ENCODE measurements around the gene COX6A1.

The COX6A1 gene

DNA sequence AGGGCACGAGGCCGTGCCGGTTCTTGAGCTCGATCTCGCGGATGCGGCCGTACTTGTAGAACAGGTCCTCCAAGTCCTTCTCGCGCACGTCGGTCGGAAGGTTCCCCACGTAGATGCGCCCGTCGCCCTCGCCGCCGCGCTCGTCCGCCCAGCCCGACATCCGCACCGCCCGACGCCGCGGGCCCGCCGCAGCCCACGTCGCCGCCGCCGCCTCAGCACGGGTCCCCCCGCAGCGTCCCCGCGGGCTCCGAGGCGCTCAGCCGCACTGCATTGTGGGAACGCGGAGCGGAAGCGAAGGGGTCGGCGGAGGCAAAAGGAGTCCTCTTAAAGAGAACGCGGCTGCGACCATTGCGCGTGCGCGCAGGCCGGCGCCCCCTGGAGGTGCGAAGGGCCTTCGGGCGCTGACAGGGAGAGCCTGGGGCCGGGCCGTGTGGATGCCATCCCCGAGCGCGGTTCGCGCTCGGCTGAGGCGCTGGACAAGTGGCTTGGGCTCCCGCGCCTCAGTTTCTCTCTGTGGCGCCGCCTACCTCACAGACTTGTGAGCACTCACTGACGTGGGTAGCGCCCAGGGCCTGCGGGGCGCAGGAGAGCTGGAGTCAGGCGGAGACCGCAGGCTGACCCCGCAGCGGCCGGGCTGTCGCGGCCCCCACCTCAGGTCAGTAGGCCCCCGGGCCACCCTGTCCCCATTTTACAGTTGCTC, 31.7 kb downstream of the COX6A1 start, which contains the start of gene SRSF9:
Gene SRSF9, minus strand, starts transcription at position 299 of the 700 bp plus-strand sequence. Its CDS starts 139 bp downstream, at position 160.
- under 1% methylated on average over 88 of the region's 88 CpGs for WGBS

DNA sequence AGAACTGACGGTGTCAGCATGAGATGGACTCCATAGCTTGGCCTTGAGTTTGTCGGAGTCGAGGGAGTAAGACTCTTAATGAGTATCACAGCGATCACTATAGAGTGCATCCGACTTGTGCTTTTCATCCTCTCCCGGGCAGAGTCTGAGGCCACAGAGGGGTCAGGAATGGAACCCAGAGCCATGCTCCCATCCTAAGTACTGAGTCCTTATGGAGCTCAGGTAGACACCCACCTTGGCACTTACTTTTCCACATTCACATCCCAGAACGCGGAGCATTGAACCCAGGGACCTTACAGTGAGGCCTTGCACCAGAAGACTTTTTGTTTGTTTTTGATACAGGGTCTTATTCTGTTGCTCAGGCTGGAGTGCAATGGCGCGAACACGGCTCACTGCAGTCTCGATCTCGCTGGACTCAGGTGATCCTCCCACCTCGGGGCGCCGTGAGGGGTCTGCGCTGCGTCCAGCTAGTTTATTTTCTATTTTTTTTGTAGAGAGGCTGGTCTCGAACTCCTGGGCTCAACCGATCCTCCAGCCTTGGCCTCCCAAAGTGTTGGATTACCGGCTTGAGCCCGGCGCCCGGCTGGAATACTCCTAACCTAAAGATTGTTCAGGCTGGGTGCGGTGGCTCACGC, 32.4 kb downstream of the COX6A1 start:
- H3K27me3 ChIP-seq (ENCODE audit: insufficient read depth, low read length) = no peaks in the 10 kb centered on the region
- 71% methylated on average over 26 of the region's 26 CpGs for WGBS
- H3K27ac ChIP-seq (ENCODE audit: low read depth, low read length) = peak overlapping the region; percentile 99; the same call in 1 of the 2 replicates
- peaks cover 24% of the 10 kb centered on the region for H3K36me3 ChIP-seq (ENCODE audit: insufficient read depth, low read length)
- peak overlapping the region; percentile 83 for H3K4me3 ChIP-seq (ENCODE audit: low read length)
- H3K9me3 ChIP-seq (ENCODE audit: insufficient read depth, low read depth, low read length) = no peaks in the 10 kb centered on the region
- H3K9ac ChIP-seq (ENCODE audit: low read depth, low read length) = peak overlapping the region; percentile 99
- peaks cover 10% of the 10 kb centered on the region; the same call in 1 of the 2 replicates for H3K4me1 ChIP-seq (ENCODE audit: insufficient read depth, low read length)

More for the DNA sequence above, 31.7 kb downstream of the COX6A1 start, which contains the start of gene SRSF9:
- H3K4me3 ChIP-seq (ENCODE audit: low read length) = peak within 1 kb of the TSS; percentile 83
- H3K36me3 ChIP-seq (ENCODE audit: insufficient read depth, low read length) = peaks cover 31% of the 10 kb centered on the region
- peak within 1 kb of the TSS; percentile 99 for H3K27ac ChIP-seq (ENCODE audit: low read depth, low read length)
- peak within 1 kb of the TSS; percentile 99 for H3K9ac ChIP-seq (ENCODE audit: low read depth, low read length)
- H3K4me1 ChIP-seq (ENCODE audit: insufficient read depth, low read length) = peaks cover 5% of the 10 kb centered on the region; the same call in 1 of the 2 replicates
- no peaks in the 10 kb centered on the region for H3K9me3 ChIP-seq (ENCODE audit: insufficient read depth, low read depth, low read length)
- H3K27me3 ChIP-seq (ENCODE audit: insufficient read depth, low read length) = no peaks in the 10 kb centered on the region

DNA sequence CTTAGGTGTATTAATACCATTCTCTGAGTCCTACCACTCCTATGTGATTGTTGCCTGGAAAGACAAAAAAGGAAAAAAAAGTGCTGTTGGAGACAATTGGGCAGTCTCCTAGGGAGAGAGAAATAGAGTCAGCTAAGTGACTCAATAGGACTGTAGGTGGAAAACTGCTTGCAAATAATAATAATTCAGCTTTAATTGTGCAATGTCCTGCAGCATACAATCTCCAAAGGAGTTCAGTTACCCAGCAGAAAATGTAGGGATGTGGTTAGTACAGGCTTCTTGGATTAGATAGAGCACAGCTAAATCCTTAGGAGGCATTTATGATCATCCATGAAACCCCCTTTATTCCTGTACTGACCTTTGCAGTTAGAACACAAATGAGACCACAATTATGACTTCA, 34.6 kb downstream of the COX6A1 start:
- no peak overlapping the region for H3K4me3 ChIP-seq (ENCODE audit: low read length)
- H3K9me3 ChIP-seq (ENCODE audit: insufficient read depth, low read depth, low read length) = no peaks in the 10 kb centered on the region
- no peak overlapping the region for H3K9ac ChIP-seq (ENCODE audit: low read depth, low read length)
- peaks cover 6% of the 10 kb centered on the region; the same call in 1 of the 2 replicates for H3K4me1 ChIP-seq (ENCODE audit: insufficient read depth, low read length)
- H3K27me3 ChIP-seq (ENCODE audit: insufficient read depth, low read length) = no peaks in the 10 kb centered on the region
- peaks cover 2% of the 10 kb centered on the region; the same call in 1 of the 2 replicates for H3K36me3 ChIP-seq (ENCODE audit: insufficient read depth, low read length)
- H3K27ac ChIP-seq (ENCODE audit: low read depth, low read length) = no peak overlapping the region

DNA sequence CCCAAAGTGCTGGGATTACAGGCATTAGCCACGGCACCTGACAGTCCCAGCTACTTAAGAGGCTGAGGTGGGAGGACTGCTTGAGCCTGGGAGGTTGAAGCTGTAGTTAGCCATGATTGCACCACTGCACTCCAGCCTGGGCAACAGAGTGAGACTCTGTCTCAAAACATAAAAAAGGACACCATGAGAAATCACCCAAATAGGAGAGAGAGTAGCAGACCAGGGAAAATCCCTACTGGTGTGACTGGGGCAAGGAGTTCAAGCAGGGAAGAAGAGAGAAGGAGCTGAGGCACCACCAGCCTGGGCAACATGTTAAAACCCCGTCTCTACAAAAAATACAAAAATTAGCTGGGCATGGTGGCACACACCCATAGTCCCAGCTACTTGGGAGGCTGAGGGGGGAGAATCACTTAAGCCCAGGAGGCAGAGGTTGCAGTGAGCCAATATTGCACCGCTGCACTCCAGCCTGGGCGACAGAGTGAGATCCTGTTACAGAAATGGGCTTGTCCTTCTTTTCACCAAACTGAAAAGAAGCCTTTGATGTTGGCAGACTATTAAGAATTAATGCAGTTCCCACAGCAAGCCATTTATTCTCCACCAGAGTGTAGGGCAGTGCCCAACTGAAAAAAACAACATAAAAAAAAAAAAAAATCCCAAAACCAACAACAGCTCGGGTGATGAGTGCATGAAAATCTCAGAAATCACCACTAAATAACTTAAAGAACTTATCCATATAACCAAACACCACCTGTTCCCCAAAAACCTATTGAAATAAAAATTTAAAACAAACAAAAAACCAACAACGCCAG, 36.1 kb downstream of the COX6A1 start:
- peaks cover 6% of the 10 kb centered on the region; the same call in 1 of the 2 replicates for H3K4me1 ChIP-seq (ENCODE audit: insufficient read depth, low read length)
- H3K27me3 ChIP-seq (ENCODE audit: insufficient read depth, low read length) = no peaks in the 10 kb centered on the region
- no peak overlapping the region for H3K27ac ChIP-seq (ENCODE audit: low read depth, low read length)

DNA sequence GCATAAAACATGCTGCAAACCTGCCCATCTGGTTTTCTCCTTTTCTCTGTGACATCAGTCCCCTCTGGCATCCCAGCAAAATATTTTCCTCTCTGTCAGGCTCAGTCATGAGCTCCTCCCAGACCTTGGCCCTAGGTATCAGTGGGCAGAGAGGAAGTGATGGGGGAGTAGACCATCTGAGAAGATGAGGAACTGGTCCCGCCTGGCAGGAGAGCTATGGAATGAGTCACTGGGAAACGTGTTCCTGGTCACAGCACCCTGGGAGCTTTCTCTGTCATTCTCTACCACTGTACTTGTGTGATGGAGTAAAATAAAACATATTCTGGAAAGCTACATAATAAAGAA, 36.7 kb downstream of the COX6A1 start:
- H3K9me3 ChIP-seq (ENCODE audit: insufficient read depth, low read depth, low read length) = no peaks in the 10 kb centered on the region
- no peaks in the 10 kb centered on the region for H3K36me3 ChIP-seq (ENCODE audit: insufficient read depth, low read length)
- 33% methylated on average over 2 of the region's 2 CpGs for WGBS
- no peak overlapping the region for H3K9ac ChIP-seq (ENCODE audit: low read depth, low read length)
- peaks cover 6% of the 10 kb centered on the region; the same call in 1 of the 2 replicates for H3K4me1 ChIP-seq (ENCODE audit: insufficient read depth, low read length)
- H3K4me3 ChIP-seq (ENCODE audit: low read length) = no peak overlapping the region
- no peaks in the 10 kb centered on the region for H3K27me3 ChIP-seq (ENCODE audit: insufficient read depth, low read length)
- H3K27ac ChIP-seq (ENCODE audit: low read depth, low read length) = no peak overlapping the region

More for the DNA sequence above, 36.1 kb downstream of the COX6A1 start:
- no peak overlapping the region for H3K4me3 ChIP-seq (ENCODE audit: low read length)
- no peak overlapping the region for H3K9ac ChIP-seq (ENCODE audit: low read depth, low read length)
- H3K9me3 ChIP-seq (ENCODE audit: insufficient read depth, low read depth, low read length) = no peaks in the 10 kb centered on the region
- H3K36me3 ChIP-seq (ENCODE audit: insufficient read depth, low read length) = no peaks in the 10 kb centered on the region
- WGBS = 87% methylated on average over 6 of the region's 6 CpGs

DNA sequence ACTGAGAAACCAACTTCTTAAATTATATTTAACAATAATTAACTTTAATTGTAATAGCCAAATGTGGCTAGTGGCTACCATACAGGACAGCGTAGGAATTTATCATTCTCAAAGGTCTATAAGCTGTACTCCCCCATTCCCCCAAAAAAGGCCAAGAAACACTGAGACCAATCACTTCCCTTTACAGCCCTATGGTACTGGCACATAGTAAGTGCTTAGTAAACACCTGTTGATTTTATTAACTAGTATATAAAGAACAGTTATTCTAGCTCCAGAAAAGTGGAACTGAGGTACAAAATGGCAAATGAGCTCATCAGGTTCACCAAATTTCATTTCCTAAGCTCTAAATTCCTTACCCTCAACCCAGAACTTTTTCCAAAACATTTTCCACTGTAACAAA, 37.7 kb downstream of the COX6A1 start:
- Histone ChIP-seq H3K36me3 (ENCODE audit: insufficient read depth, low read length) (no peaks in the 10 kb centered on the region), H3K27me3 (ENCODE audit: insufficient read depth, low read length) (no peaks in the 10 kb centered on the region), H3K9me3 (ENCODE audit: insufficient read depth, low read depth, low read length) (no peaks in the 10 kb centered on the region), H3K27ac (ENCODE audit: low read depth, low read length) (no peak overlapping the region), H3K9ac (ENCODE audit: low read depth, low read length) (no peak overlapping the region), H3K4me3 (ENCODE audit: low read length) (no peak overlapping the region), H3K4me1 (ENCODE audit: insufficient read depth, low read length) (peaks cover 6% of the 10 kb centered on the region; the same call in 1 of the 2 replicates)
- whole genome bisulfite sequencing = 100% methylated on average over 1 of the region's 1 CpG

DNA sequence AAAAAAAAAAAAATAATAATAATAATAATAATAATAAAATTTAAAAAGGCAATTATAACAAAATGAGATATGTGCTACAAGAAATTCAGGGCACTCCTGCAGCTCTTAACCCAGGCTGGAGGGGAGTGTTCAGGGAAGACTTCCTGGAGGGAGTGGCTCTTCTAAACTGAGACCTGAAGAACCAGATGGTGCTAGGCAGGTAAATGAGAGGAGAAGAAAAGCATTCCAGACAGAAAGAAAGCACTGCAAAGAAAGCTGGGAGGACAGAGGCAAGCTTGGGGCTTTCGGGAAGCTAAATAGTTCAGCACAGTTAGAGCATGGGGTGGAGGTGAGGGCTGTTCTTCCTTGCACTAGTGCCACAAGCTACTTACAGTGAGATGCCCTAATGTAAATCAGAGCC, 41.5 kb downstream of the COX6A1 start:
- Histone ChIP-seq H3K27ac (ENCODE audit: low read depth, low read length) (no peak overlapping the region), H3K4me3 (ENCODE audit: low read length) (no peak overlapping the region), H3K9me3 (ENCODE audit: insufficient read depth, low read depth, low read length) (no peaks in the 10 kb centered on the region), H3K4me1 (ENCODE audit: insufficient read depth, low read length) (peaks cover 6% of the 10 kb centered on the region; the same call in 1 of the 2 replicates), H3K36me3 (ENCODE audit: insufficient read depth, low read length) (no peaks in the 10 kb centered on the region), H3K27me3 (ENCODE audit: insufficient read depth, low read length) (no peaks in the 10 kb centered on the region), H3K9ac (ENCODE audit: low read depth, low read length) (no peak overlapping the region)
- 83% methylated on average over 1 of the region's 1 CpG for WGBS

DNA sequence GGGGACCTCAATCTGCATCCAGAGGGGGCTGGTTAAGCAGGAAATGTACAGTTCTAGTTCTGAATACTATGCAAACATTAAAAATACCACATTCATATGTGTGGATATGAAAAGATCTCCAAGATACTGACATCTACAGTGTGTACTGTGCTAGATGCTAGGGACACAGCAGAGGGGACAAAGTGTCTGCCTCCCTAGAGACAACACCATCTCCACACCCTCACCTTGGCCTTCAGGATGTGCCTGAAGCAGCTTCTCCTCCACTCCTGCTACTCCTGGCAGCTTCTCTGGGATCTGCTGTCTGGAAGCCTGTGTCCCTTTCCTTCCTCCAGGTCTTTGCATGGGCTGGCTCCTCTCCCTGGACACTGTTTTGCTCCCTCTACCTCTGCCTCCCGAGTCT, 42.3 kb downstream of the COX6A1 start:
- H3K4me3 ChIP-seq (ENCODE audit: low read length) = no peak overlapping the region
- no peaks in the 10 kb centered on the region for H3K27me3 ChIP-seq (ENCODE audit: insufficient read depth, low read length)
- H3K4me1 ChIP-seq (ENCODE audit: insufficient read depth, low read length) = no peaks in the 10 kb centered on the region
- no peak overlapping the region for H3K9ac ChIP-seq (ENCODE audit: low read depth, low read length)
- H3K9me3 ChIP-seq (ENCODE audit: insufficient read depth, low read depth, low read length) = no peaks in the 10 kb centered on the region
- WGBS = 94% methylated on average over 1 of the region's 1 CpG
- H3K27ac ChIP-seq (ENCODE audit: low read depth, low read length) = no peak overlapping the region
- H3K36me3 ChIP-seq (ENCODE audit: insufficient read depth, low read length) = no peaks in the 10 kb centered on the region

DNA sequence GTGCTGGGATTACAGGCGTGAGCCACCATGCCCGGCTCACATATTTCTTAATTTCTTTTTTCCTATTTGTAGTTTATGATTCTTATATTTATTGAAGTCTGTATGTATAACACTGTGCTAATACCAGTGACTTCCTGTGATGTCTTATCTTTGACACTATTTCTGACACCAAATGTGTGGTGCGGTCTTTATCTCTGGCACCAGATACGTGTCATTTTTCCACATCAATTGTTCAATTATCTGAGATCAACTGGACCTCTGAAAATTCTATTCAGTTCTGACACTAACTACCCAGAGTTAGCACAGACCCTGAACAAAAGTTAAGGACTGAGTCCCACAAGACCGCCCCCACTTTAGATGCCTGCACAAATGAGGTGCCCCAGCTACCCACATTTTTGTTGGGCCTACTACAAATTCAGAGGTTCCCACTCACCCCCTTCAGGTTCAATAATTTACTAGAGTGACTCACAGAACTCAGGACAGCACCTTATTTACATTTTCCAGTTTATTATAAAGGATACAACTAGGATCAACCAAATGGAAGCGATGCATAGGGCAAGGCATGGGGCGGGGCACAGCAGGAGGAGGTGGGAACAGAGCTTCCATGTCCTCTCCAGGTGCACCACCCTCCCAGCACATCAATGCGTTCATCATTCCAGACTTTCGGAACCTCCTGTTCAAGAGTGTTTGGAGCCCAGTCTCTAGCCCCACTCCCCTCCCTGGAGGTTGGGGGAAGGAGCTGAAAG, 43.3 kb downstream of the COX6A1 start:
- Histone ChIP-seq H3K36me3 (ENCODE audit: insufficient read depth, low read length) (no peaks in the 10 kb centered on the region), H3K9ac (ENCODE audit: low read depth, low read length) (no peak overlapping the region), H3K27me3 (ENCODE audit: insufficient read depth, low read length) (no peaks in the 10 kb centered on the region), H3K4me1 (ENCODE audit: insufficient read depth, low read length) (no peaks in the 10 kb centered on the region), H3K9me3 (ENCODE audit: insufficient read depth, low read depth, low read length) (no peaks in the 10 kb centered on the region), H3K4me3 (ENCODE audit: low read length) (no peak overlapping the region), H3K27ac (ENCODE audit: low read depth, low read length) (no peak overlapping the region)
- 99% methylated on average over 6 of the region's 9 CpGs for WGBS

DNA sequence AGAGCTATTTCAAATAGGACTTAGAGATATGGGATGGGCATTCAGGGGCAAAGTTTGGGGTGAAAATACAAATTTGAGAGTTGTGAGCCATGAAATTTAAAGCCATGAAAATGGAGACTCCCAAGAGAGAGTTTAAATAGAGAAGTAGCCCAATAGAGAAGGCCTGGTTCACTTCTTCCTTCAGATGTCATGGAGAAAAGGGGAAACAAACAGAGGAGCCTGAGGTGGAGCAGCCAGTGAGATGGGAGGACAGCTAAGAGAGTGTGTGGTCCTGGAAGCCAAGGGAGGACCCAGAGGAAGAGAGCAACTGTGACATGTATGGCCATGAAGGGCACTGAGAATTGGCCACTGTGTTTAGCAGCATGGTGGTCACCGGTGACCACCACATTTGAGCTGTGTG, 45.7 kb downstream of the COX6A1 start:
- Histone ChIP-seq H3K27ac (ENCODE audit: low read depth, low read length) (no peak overlapping the region), H3K4me3 (ENCODE audit: low read length) (no peak overlapping the region), H3K4me1 (ENCODE audit: insufficient read depth, low read length) (no peaks in the 10 kb centered on the region), H3K27me3 (ENCODE audit: insufficient read depth, low read length) (no peaks in the 10 kb centered on the region), H3K36me3 (ENCODE audit: insufficient read depth, low read length) (no peaks in the 10 kb centered on the region), H3K9ac (ENCODE audit: low read depth, low read length) (no peak overlapping the region), H3K9me3 (ENCODE audit: insufficient read depth, low read depth, low read length) (no peaks in the 10 kb centered on the region)
- 93% methylated on average over 1 of the region's 1 CpG for WGBS
